Fibroblast of lung (primary cell): Measurements from ENCODE around the gene AMACR. TPM values are rescaled to one million over a fixed set of nuclear protein-coding genes. Genes with fewer than 3 reads are reported as not detected.

ENCODE experiments used
- DNase-seq, 2 donors: peaks; one replicate each; pipeline versions ENCODE4 v3.0.0 to v3.0.0-alpha.2; 2010; ENCODE audit warnings: low read depth in 2 of 2
- H2AFZ ChIP-seq: 2 replicates; pipeline ENCODE4 v1.5.1; 2012; ENCODE audit warnings: low read length, control low read depth, inconsistent platforms
- H3K27ac ChIP-seq: 2 replicates; pipeline ENCODE4 v1.5.1; 2011; ENCODE audit warnings: low read length, control low read depth; ENCODE audit not compliant: insufficient read depth
- H3K27me3 ChIP-seq: 2 replicates; pipeline ENCODE4 v1.5.1; 2011; ENCODE audit warnings: mild to moderate bottlenecking, low read length; ENCODE audit not compliant: control insufficient read depth, insufficient read depth
- H3K36me3 ChIP-seq: 2 replicates; pipeline ENCODE4 v1.5.1; 2011; ENCODE audit warnings: low read length; ENCODE audit not compliant: control insufficient read depth, insufficient read depth
- H3K4me1 ChIP-seq: 2 replicates; pipeline ENCODE4 v1.5.1; 2011; ENCODE audit warnings: low read length; ENCODE audit not compliant: control insufficient read depth, insufficient read depth; ENCODE audit errors: extremely low read depth
- H3K4me2 ChIP-seq: 2 replicates; pipeline ENCODE4 v1.5.1; 2011; ENCODE audit warnings: low read length, control low read depth; ENCODE audit not compliant: insufficient read depth; ENCODE audit errors: extremely low read depth
- H3K4me3 ChIP-seq, 4 experiments: fragments of 200-600 bp in 1 of 4; sonication (generic) in 1 of 4; replicated peaks in 1 of 4; 2 replicates each; pipeline ENCODE4 v1.5.1; 2011 to 2016; ENCODE audit warnings: low read length in 4 of 4, low read depth in 3 of 4, mild to moderate bottlenecking in 3 of 4, control low read depth in 2 of 4, inconsistent platforms in 1 of 4, mixed read lengths in 1 of 4; ENCODE audit not compliant: insufficient read depth in 1 of 4; ENCODE audit errors: control extremely low read depth in 1 of 4
- H3K79me2 ChIP-seq: 2 replicates; pipeline ENCODE4 v1.5.1; 2012; ENCODE audit warnings: mild to moderate bottlenecking, low read length, inconsistent platforms; ENCODE audit not compliant: control insufficient read depth, insufficient read depth
- H3K9ac ChIP-seq: 2 replicates; pipeline ENCODE4 v1.5.1; 2011; ENCODE audit warnings: mild to moderate bottlenecking, low read length, control low read depth; ENCODE audit not compliant: insufficient read depth
- H3K9me3 ChIP-seq: 2 replicates; pipeline ENCODE4 v1.5.1; 2012; ENCODE audit warnings: low read depth, low read length; ENCODE audit not compliant: control insufficient read depth, insufficient read depth
- H4K20me1 ChIP-seq: 2 replicates; pipeline ENCODE4 v1.5.1; 2011; ENCODE audit warnings: low read length; ENCODE audit not compliant: control insufficient read depth, insufficient read depth; ENCODE audit errors: extremely low read depth
- EZH2 ChIP-seq: IDR thresholded peaks from 2 replicates; pipeline ENCODE4 v1.5.1; 2012; ENCODE audit warnings: low read length, control low read depth, mild to moderate bottlenecking; ENCODE audit errors: missing control alignments
- polyA plus RNA-seq, 2 donors: library from polyadenylated mRNA; depleted of rRNA in 1 of 2; stranded (reverse) in 1 of 2; unstranded in 1 of 2; fragments of >200 nt; gene quantifications; 2 replicates each; pipeline ENCODE4 v1.2.1, GENCODE V29; 2011 to 2012; ENCODE audit warnings: missing spikeins in 1 of 2
- total RNA-seq: library from RNA; depleted of rRNA; stranded (reverse); fragments of >200 nt; gene quantifications from 2 replicates; pipeline ENCODE4 v1.2.1, GENCODE V29; 2014
- TF ChIP-seq, protein P1 (sequence below), 2 donors: IDR thresholded peaks in 1 of 2; conservative IDR thresholded peaks in 1 of 2; 1 replicate in 1 of 2; 2 replicates in 1 of 2; pipeline ENCODE4 v1.5.1; 2011 to 2012; ENCODE audit warnings: low read length in 2 of 2, control low read depth in 1 of 2, inconsistent platforms in 1 of 2, low read depth in 1 of 2, mild to moderate bottlenecking in 1 of 2

Gene AMACR
- total and polyA plus RNA-seq, 2 donors (not counting 1 experiment from before 2014, with no cell fraction given) = 7.6 to 14.2 TPM

DNA sequence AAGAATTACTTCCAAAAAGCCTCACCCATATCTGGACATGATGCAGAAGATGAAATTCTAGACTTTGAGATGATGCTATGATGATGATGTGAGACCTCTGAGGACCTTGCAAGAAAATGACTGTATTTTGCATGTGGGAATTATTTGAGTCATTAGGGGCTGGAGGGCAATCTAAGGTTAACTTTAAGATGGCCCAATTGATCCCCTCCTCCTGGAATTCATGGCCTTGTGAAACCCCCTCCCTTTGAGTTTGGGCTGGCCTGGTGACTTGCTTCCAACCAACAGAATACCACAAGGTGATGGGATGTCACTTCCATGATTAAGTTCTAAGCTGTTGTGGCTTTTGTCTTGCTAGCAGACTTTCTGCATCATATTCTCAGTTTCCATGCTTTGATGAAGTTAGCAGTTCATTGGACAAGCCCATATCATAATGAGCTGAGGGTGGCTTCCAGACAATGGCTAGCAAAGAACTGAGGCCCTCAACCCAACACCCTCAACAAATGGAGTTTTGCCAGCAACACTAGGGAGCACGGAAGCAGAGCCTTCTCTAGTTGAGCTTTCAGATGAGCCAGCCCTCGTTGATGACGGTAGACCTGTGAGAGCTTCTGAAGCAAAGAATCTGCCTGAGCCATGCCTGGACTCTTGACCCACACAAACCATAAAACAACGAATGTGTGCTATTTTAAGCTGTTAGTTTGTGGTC is 7.4 kb upstream of the AMACR start:
- Histone ChIP-seq H4K20me1 (no peaks in the 10 kb centered on the region), H3K4me1 (no peaks in the 10 kb centered on the region), H3K4me3 (no peak overlapping the region), H3K27me3 (no peaks in the 10 kb centered on the region), H3K79me2 (no peaks in the 10 kb centered on the region), H3K27ac (no peak overlapping the region), H3K9me3 (no peaks in the 10 kb centered on the region), H3K9ac (no peak overlapping the region), H2AFZ (no peak overlapping the region), H3K4me2 (no peak overlapping the region), H3K36me3 (no peaks in the 10 kb centered on the region)
- DNase-seq = no peak
- TF ChIP-seq EZH2 = no peak
- TF ChIP-seq, protein P1, sequence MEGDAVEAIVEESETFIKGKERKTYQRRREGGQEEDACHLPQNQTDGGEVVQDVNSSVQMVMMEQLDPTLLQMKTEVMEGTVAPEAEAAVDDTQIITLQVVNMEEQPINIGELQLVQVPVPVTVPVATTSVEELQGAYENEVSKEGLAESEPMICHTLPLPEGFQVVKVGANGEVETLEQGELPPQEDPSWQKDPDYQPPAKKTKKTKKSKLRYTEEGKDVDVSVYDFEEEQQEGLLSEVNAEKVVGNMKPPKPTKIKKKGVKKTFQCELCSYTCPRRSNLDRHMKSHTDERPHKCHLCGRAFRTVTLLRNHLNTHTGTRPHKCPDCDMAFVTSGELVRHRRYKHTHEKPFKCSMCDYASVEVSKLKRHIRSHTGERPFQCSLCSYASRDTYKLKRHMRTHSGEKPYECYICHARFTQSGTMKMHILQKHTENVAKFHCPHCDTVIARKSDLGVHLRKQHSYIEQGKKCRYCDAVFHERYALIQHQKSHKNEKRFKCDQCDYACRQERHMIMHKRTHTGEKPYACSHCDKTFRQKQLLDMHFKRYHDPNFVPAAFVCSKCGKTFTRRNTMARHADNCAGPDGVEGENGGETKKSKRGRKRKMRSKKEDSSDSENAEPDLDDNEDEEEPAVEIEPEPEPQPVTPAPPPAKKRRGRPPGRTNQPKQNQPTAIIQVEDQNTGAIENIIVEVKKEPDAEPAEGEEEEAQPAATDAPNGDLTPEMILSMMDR (conservative IDR thresholded peaks at IDR 0.05 in 1 of 2, IDR thresholded peaks at IDR 0.05 in 1 of 2; ENCODE audit: low read depth in 1 of 2, low read length in 2 of 2) = no peak

DNA sequence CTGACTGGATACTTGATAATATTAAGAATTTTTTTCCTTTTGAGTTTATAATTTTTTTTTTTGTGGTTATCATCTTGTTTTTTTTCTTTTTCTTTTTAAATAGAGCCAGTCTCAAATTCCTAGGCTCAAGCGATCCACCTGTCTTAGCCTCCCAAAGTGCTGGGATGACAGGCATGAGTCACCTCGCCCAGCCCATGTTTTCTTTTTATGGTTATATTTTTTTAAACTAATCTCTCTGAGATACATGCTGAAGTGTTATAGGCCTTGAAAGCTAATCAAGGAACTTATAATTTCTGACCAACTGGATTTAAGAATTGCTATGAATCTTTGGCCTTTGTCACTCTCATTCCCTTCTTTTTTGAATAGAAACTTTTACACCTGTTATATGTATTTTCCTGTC is 6.8 kb upstream of the AMACR start:
- H3K4me3 ChIP-seq = no peak overlapping the region
- no peak overlapping the region for H3K27ac ChIP-seq
- no peak for DNase-seq
- no peak overlapping the region for H3K4me2 ChIP-seq
- no peaks in the 10 kb centered on the region for H3K9me3 ChIP-seq
- TF ChIP-seq, protein P1 (conservative IDR thresholded peaks at IDR 0.05 in 1 of 2, IDR thresholded peaks at IDR 0.05 in 1 of 2; ENCODE audit: low read depth in 1 of 2, low read length in 2 of 2) = no peak
- no peak for TF ChIP-seq EZH2
- no peak overlapping the region for H3K9ac ChIP-seq
- no peak overlapping the region for H2AFZ ChIP-seq
- H4K20me1 ChIP-seq = no peaks in the 10 kb centered on the region
- no peaks in the 10 kb centered on the region for H3K79me2 ChIP-seq
- no peaks in the 10 kb centered on the region for H3K4me1 ChIP-seq
- H3K36me3 ChIP-seq = no peaks in the 10 kb centered on the region
- H3K27me3 ChIP-seq = no peaks in the 10 kb centered on the region

DNA sequence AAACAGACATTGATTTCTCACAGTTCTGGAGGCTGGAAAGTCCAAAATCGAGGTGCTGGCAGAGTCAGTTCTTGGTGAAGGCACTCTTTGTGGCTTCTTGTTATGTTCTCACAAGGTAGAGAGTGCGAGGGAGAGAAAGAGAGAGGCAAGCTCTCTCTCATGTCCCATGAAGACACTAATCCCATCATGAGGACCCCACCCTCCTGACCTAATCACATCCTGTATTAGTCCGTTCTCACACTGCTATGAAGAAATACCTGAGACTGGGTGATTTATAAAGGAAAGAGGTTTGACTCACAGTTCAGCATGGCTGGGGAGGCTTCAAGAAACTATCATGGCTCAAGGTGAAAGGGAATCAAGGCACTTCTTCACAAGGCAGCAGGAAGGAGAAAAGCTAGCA is 5.7 kb upstream of the AMACR start:
- H3K79me2 ChIP-seq = no peaks in the 10 kb centered on the region
- H3K4me1 ChIP-seq = peaks cover 4% of the 10 kb centered on the region
- no peak overlapping the region for H3K27ac ChIP-seq
- no peak overlapping the region for H2AFZ ChIP-seq
- no peak for DNase-seq
- H3K4me2 ChIP-seq = no peak overlapping the region
- no peaks in the 10 kb centered on the region for H3K9me3 ChIP-seq
- no peak overlapping the region for H3K4me3 ChIP-seq
- no peaks in the 10 kb centered on the region for H3K36me3 ChIP-seq
- no peaks in the 10 kb centered on the region for H4K20me1 ChIP-seq
- no peak overlapping the region for H3K9ac ChIP-seq
- no peaks in the 10 kb centered on the region for H3K27me3 ChIP-seq
- no peak for TF ChIP-seq EZH2
- TF ChIP-seq, protein P1 (conservative IDR thresholded peaks at IDR 0.05 in 1 of 2, IDR thresholded peaks at IDR 0.05 in 1 of 2; ENCODE audit: low read depth in 1 of 2, low read length in 2 of 2) = no peak
